DMS 273 treated with DMSO at 0.1 percent for 48 hours (cell line): ENCODE data around the gene RIN1.
A peak's percentile ranks its signal among the peaks of the same experiment; 100 is the strongest.

ENCODE experiments used
- DNase-seq: peaks from one replicate; lab custom pipeline; 2025; lab: John Stamatoyannopoulos, UW

RIN1 gene

GRCh38 chr11:66282468-66283455 is 53.5 kb downstream of the RIN1 start:
- peak; percentile 82 for DNase-seq
